Subcutaneous adipose tissue (tissue), 4 donors: Measurements from ENCODE around the gene DEPDC4. TPM values are rescaled to one million over a fixed set of nuclear protein-coding genes. Genes with fewer than 3 reads are reported as not detected.

Source experiments
- small RNA-seq: library from RNA; depleted of rRNA; stranded (forward); fragments of <200 nt; gene quantifications from one replicate; pipeline ENCODE3, GENCODE V24; 2016
- total RNA-seq, 4 donors: library from RNA; depleted of rRNA; stranded (reverse); fragments of >200 nt; gene quantifications; one replicate each; pipeline ENCODE4 v1.1.0, GENCODE V29; 2016
- TF ChIP-seq, protein P1 (sequence below): fragments of 450-650 bp; IDR thresholded peaks from one replicate; pipeline ENCODE4 v1.5.1; 2016; ENCODE audit warnings: low read depth, mild to moderate bottlenecking, control low read depth, antibody characterized with exemption, moderate library complexity

DEPDC4 gene
- total RNA-seq, 4 donors from 2014 or later, result 2.0 to 2.4 TPM; not detected in 2

DNA sequence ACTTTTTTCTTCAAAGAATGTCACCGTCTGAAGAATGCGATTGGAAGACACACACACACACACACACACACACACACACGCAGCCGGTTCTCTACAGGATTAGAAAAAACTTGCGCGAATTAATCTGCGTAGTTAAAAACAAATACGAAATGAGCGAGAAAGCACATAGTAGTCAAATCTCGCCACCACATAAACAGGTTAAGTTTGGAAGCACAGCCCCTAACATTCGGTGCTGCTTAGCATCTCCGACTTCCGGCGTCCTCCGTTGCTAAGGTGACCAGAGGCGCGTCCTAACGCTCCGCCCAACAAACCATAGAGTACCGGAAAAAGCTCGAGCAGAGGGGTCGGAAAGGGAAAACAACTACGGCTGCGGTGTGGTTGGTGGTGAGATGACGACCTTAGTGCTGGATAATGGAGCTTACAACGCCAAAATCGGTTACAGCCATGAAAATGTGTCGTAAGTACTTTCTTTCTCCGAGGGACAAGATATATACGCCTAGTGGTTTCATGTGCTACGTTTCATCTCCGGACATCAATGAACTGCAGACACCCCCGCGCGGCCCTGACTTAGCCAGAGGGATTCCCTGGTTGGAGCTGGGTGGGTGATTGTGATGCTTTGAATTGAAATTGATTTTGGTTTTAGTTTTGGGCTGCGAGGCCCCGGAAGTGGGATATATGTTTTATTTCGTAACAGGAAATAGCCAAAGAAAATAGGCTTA, 66.3 kb downstream of the DEPDC4 start, which contains the start of gene ACTR6:
Gene ACTR6 (plus strand): TSS at position 353 of the 719 bp plus-strand sequence. CDS start 37 bp downstream, at position 390.
- TF ChIP-seq, protein P1, sequence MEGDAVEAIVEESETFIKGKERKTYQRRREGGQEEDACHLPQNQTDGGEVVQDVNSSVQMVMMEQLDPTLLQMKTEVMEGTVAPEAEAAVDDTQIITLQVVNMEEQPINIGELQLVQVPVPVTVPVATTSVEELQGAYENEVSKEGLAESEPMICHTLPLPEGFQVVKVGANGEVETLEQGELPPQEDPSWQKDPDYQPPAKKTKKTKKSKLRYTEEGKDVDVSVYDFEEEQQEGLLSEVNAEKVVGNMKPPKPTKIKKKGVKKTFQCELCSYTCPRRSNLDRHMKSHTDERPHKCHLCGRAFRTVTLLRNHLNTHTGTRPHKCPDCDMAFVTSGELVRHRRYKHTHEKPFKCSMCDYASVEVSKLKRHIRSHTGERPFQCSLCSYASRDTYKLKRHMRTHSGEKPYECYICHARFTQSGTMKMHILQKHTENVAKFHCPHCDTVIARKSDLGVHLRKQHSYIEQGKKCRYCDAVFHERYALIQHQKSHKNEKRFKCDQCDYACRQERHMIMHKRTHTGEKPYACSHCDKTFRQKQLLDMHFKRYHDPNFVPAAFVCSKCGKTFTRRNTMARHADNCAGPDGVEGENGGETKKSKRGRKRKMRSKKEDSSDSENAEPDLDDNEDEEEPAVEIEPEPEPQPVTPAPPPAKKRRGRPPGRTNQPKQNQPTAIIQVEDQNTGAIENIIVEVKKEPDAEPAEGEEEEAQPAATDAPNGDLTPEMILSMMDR, result no peak

- TF ChIP-seq, protein P1, result no peak
Observed at GRCh38 chr12:100199347-100200149, 67.3 kb downstream of the DEPDC4 start.

DNA sequence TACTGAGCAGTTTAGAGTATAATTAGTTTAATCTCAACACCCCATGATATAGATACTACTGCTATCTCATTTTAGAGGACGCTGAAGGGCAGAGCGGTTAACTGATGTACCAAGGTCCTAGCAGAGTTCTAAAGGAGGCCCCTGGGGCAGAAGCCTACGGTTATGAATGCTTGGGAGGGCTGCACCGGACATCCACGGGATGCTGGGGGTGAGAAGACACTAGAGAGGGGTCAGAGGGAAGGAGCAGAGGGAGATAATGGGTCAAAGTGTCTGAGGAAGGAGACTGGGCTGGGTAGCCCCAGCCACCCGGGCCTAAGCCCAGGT, 67.9 kb downstream of the DEPDC4 start:
- TF ChIP-seq, protein P1, result no peak

- TF ChIP-seq, protein P1, result no peak
Observed at GRCh38 chr12:100197486-100197885, 69.4 kb downstream of the DEPDC4 start.

DNA sequence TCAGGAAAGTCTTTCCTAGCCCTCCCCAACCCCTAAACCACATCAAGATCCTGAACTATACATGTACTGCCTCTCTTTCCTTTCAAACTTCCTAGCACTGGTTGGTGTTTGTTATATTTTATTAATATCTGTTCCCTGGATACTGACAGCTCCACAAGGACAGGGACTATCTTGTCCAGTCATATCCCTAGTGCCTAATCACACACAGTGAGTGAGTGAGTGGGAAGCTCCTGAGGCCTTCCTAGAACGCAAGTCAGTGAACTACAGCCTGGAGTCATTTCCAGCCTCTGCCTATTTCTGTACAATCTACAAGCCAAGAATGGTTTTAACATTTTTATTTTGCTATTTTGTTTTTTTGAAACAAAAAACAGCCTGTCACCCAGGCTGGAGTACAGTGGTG, 73.8 kb downstream of the DEPDC4 start:
- TF ChIP-seq, protein P1, result no peak

Small RNA genes lying within 50 kb of the gene (small RNA-seq; reads per million reads assigned to genes)
- gene RF00019, result 0.49 reads per million

Other genes with a start within 250 kb of the DEPDC4 start
- 10 to 100 TPM; 20.2 to 51.5 (median 46.2) TPM for gene BLTP3B, start 124.2 kb downstream of the DEPDC4 start, total RNA-seq
- 10 to 100 TPM; 14.3 to 43.4 (median 19.9) TPM for gene ACTR6, start 66.3 kb downstream of the DEPDC4 start, total RNA-seq
- 10 to 100 TPM; 37.3 to 76.0 (median 41.1) TPM for gene SCYL2, start 98 bp upstream of the DEPDC4 start, total RNA-seq
- under 1 TPM in 1 of 4 donors, not detected in 3; 0.17 TPM for gene SLC17A8, start 90.0 kb upstream of the DEPDC4 start, total RNA-seq
- not detected for gene NR1H4, start 206.8 kb upstream of the DEPDC4 start, total RNA-seq